IMR-90 (cell line): ENCODE data around the gene NUBP2. TPM values are rescaled to one million over a fixed set of nuclear protein-coding genes. Genes with fewer than 3 reads are reported as not detected.

Source experiments
- ATAC-seq: fragments of 200-7000 bp; cut with Tn5 transposase; 2 replicates; pipeline ENCODE4 v1.9.1; 2020; ENCODE audit warnings: low read depth, mild to moderate bottlenecking, moderate library complexity
- BruUV-seq: library from RNA; stranded (reverse); fragments of 400-500 nt; replicated peaks from 2 replicates; lab custom pipeline; 2021; lab: Mats Ljungman, UMichigan
- CTCF ChIA-PET: fragments of 300-600 bp; formaldehyde crosslinking; extraction: SDS; loops from one replicate; lab custom pipeline; 2021; ENCODE audit warnings: antibody characterized with exemption; lab: Yijun Ruan, JAX
- POLR2A ChIA-PET: fragments of 300-600 bp; sonication (Branson Sonifier 250); formaldehyde crosslinking; loops from one replicate; lab custom pipeline; 2022; ENCODE audit warnings: antibody characterized with exemption; ENCODE audit not compliant: unreplicated experiment; lab: Charles Lee
- DNase-seq: peaks from one replicate; pipeline ENCODE4 v3.0.0; 2013
- H2AFZ ChIP-seq: replicated peaks from 2 replicates; pipeline ENCODE3; 2013; ENCODE audit warnings: low read length, mild to moderate bottlenecking; ENCODE audit not compliant: poor library complexity
- H2AK5ac ChIP-seq: 2 replicates; pipeline ENCODE4 v1.6.1; 2013; ENCODE audit warnings: low read depth, low read length, inconsistent platforms
- H2AK9ac ChIP-seq: replicated peaks from 2 replicates; pipeline ENCODE3; 2013; ENCODE audit warnings: mild to moderate bottlenecking, low read depth, low read length, moderate library complexity; ENCODE audit not compliant: poor library complexity
- H2BK120ac ChIP-seq: 2 replicates; pipeline ENCODE4 v1.6.1; 2013; ENCODE audit warnings: low read depth, low read length, inconsistent platforms
- H2BK15ac ChIP-seq: 3 replicates; pipeline ENCODE4 v1.6.1; 2013; ENCODE audit warnings: low read depth, low read length, inconsistent platforms
- H2BK20ac ChIP-seq: 2 replicates; pipeline ENCODE4 v1.6.1; 2013; ENCODE audit warnings: low read depth, mild to moderate bottlenecking, inconsistent platforms, low read length, moderate library complexity
- H2BK5ac ChIP-seq: 2 replicates; pipeline ENCODE4 v1.6.1; 2013; ENCODE audit warnings: mild to moderate bottlenecking, low read depth, low read length, inconsistent platforms; ENCODE audit not compliant: poor library complexity, severe bottlenecking
- H3K14ac ChIP-seq: replicated peaks from 2 replicates; pipeline ENCODE4 v1.6.1; 2013; ENCODE audit warnings: low read depth, low read length, inconsistent platforms
- H3K18ac ChIP-seq: 2 replicates; pipeline ENCODE4 v1.6.1; 2013; ENCODE audit warnings: low read depth, low read length, control low read depth
- H3K23ac ChIP-seq: 2 replicates; pipeline ENCODE4 v1.6.1; 2013; ENCODE audit warnings: low read depth, low read length, inconsistent platforms
- H3K27ac ChIP-seq: 2 replicates; pipeline ENCODE4 v1.5.1; 2013; ENCODE audit warnings: mild to moderate bottlenecking, control low read depth, low read length; ENCODE audit not compliant: insufficient read depth
- H3K27me3 ChIP-seq: 2 replicates; pipeline ENCODE4 v1.6.1; 2013; ENCODE audit warnings: low read length; ENCODE audit not compliant: control insufficient read depth, insufficient read depth
- H3K36me3 ChIP-seq: 2 replicates; pipeline ENCODE4 v1.6.1; 2013; ENCODE audit warnings: low read length, mixed read lengths; ENCODE audit not compliant: control insufficient read depth, insufficient read depth
- H3K4ac ChIP-seq: 2 replicates; pipeline ENCODE4 v1.6.1; 2013; ENCODE audit warnings: low read depth, low read length, inconsistent platforms
- H3K4me1 ChIP-seq: 2 replicates; pipeline ENCODE4 v1.6.1; 2013; ENCODE audit warnings: low read length, mixed read lengths; ENCODE audit not compliant: control insufficient read depth, insufficient read depth
- H3K4me2 ChIP-seq: 2 replicates; pipeline ENCODE4 v1.6.1; 2013; ENCODE audit warnings: low read depth, mild to moderate bottlenecking, control low read depth, low read length, moderate library complexity
- H3K4me3 ChIP-seq: 2 replicates; pipeline ENCODE4 v1.5.1; 2013; ENCODE audit warnings: low read depth, mild to moderate bottlenecking, control low read depth, low read length, moderate library complexity; ENCODE audit not compliant: insufficient read depth
- H3K56ac ChIP-seq: 2 replicates; pipeline ENCODE4 v1.6.1; 2013; ENCODE audit warnings: low read length, inconsistent platforms; ENCODE audit not compliant: insufficient read depth; ENCODE audit errors: extremely low read depth
- H3K79me1 ChIP-seq, 2 experiments: 2 replicates each; pipeline ENCODE4 v1.6.1; 2013; ENCODE audit warnings: low read length in 2 of 2, inconsistent platforms in 1 of 2, low read depth in 1 of 2
- H3K9ac ChIP-seq: 2 replicates; pipeline ENCODE4 v1.6.1; 2013; ENCODE audit warnings: low read depth, low read length, control low read depth
- H3K9me1 ChIP-seq: 2 replicates; pipeline ENCODE4 v1.6.1; 2013; ENCODE audit warnings: low read length, inconsistent platforms; ENCODE audit not compliant: insufficient read depth
- H3K9me3 ChIP-seq: 2 replicates; pipeline ENCODE4 v1.6.1; 2013; ENCODE audit warnings: low read length; ENCODE audit not compliant: control insufficient read depth, insufficient read depth
- H4K20me1 ChIP-seq: 2 replicates; pipeline ENCODE4 v1.6.1; 2013; ENCODE audit warnings: low read length, inconsistent platforms; ENCODE audit not compliant: insufficient read depth
- H4K5ac ChIP-seq: 2 replicates; pipeline ENCODE4 v1.6.1; 2013; ENCODE audit warnings: mild to moderate bottlenecking, low read depth, low read length, control low read depth
- H4K8ac ChIP-seq, 2 experiments: 2 replicates each; pipeline ENCODE4 v1.6.1; 2013; ENCODE audit warnings: low read depth in 2 of 2, low read length in 2 of 2, control low read depth in 1 of 2, inconsistent platforms in 1 of 2
- H4K91ac ChIP-seq: 2 replicates; pipeline ENCODE4 v1.6.1; 2013; ENCODE audit warnings: low read depth, low read length, inconsistent platforms; ENCODE audit not compliant: insufficient read depth
- CHD1 ChIP-seq: IDR thresholded peaks from 2 replicates; pipeline ENCODE4 v1.6.1; 2012; ENCODE audit warnings: low read depth, low read length, improper control_type of control experiment
- ELK1 ChIP-seq: fragments of 150-350 bp; IDR thresholded peaks from 2 replicates; pipeline ENCODE4 v1.6.1; 2016; ENCODE audit warnings: low read depth, mild to moderate bottlenecking, low read length, moderate library complexity, borderline replicate concordance
- FOS ChIP-seq: fragments of 150-350 bp; IDR thresholded peaks from 2 replicates; pipeline ENCODE4 v1.6.1; 2016; ENCODE audit warnings: low read depth, low read length
- MAFK ChIP-seq: IDR thresholded peaks from 2 replicates; pipeline ENCODE4 v1.6.1; 2012; ENCODE audit warnings: low read depth, low read length, improper control_type of control experiment
- MXI1 ChIP-seq: IDR thresholded peaks from 2 replicates; pipeline ENCODE4 v1.6.1; 2012; ENCODE audit warnings: low read depth, mild to moderate bottlenecking, low read length, moderate library complexity, borderline replicate concordance
- NFE2L2 ChIP-seq: fragments of 150-350 bp; IDR thresholded peaks from 2 replicates; pipeline ENCODE4 v1.6.1; 2016; ENCODE audit warnings: low read depth, mild to moderate bottlenecking, low read length
- POLR2A ChIP-seq: IDR thresholded peaks from 2 replicates; pipeline ENCODE4 v1.6.1; 2012; ENCODE audit warnings: mild to moderate bottlenecking, low read depth, low read length
- RAD21 ChIP-seq: IDR thresholded peaks from 2 replicates; pipeline ENCODE4 v1.6.1; 2012; ENCODE audit warnings: low read length, improper control_type of control experiment
- RCOR1 ChIP-seq: IDR thresholded peaks from 2 replicates; pipeline ENCODE4 v1.6.1; 2012; ENCODE audit warnings: mild to moderate bottlenecking, low read length, improper control_type of control experiment; ENCODE audit not compliant: insufficient replicate concordance
- RFX5 ChIP-seq: IDR thresholded peaks from 2 replicates; pipeline ENCODE4 v1.8.0; 2012; ENCODE audit warnings: low read depth, mild to moderate bottlenecking, low read length, moderate library complexity
- SMC3 ChIP-seq: fragments of 150-350 bp; IDR thresholded peaks from 2 replicates; pipeline ENCODE4 v1.6.1; 2016; ENCODE audit warnings: low read depth, mild to moderate bottlenecking, antibody characterized with exemption, low read length, moderate library complexity
- WGBS, 2 experiments: methylation state at CpG; one replicate each; pipeline versions ENCODE4 v1.1.5 to v1.1.7; 2013; ENCODE audit warnings: missing lambda C conversion rate in 2 of 2; ENCODE audit not compliant: insufficient read length in 1 of 2; ENCODE audit errors: extremely low coverage in 2 of 2; 5-methylcytosine and 5-hydroxymethylcytosine counted together
- dilution Hi-C: fragments of 300-500 bp; cut with HindIII; formaldehyde crosslinking; loops from one replicate; pipeline ENCODE4 v1.14.3; 2018; ENCODE audit warnings: low sequenced_read_pairs; ENCODE audit not compliant: unreplicated experiment
- in situ Hi-C: fragments of 300-500 bp; cut with MboI; formaldehyde crosslinking; loops from 3 replicates; pipeline ENCODE4 v1.14.3; 2019; ENCODE audit warnings: low sequenced_read_pairs, inconsistent platforms, mixed read lengths
- intact Hi-C: fragments of 100-400 bp; cut with micrococcal nuclease; formaldehyde crosslinking; loops from 2 replicates; pipeline ENCODE4 v1.10.0; 2022
- polyA plus RNA-seq, 3 experiments: library from polyadenylated mRNA; depleted of rRNA; stranded (reverse); fragments of >200 nt; gene quantifications; 2 replicates each; pipeline ENCODE4 v1.2.3, GENCODE V29; 2012; ENCODE audit warnings: low replicate concordance in 1 of 3
- total RNA-seq: library from RNA; depleted of rRNA; stranded (reverse); fragments of >200 nt; gene quantifications from 2 replicates; pipeline ENCODE4 v1.2.3, GENCODE V29; 2012
- TF ChIP-seq, protein P1 (sequence below): fragments of 150-350 bp; IDR thresholded peaks from 2 replicates; pipeline ENCODE4 v1.6.1; 2017; ENCODE audit warnings: mild to moderate bottlenecking, antibody characterized with exemption, low read length, low read depth

The NUBP2 gene
- total and polyA plus RNA-seq, 2 of the 4 experiments (the other 2 are of a cell fraction): 62.6 to 131 TPM

- TF ChIP-seq SMC3: no peak
Measured at GRCh38 chr16:1763521-1764511, 18.9 kb upstream of the NUBP2 start (continued).

- no peak overlapping the region for H3K27ac ChIP-seq
- H3K9me1 ChIP-seq: no peaks in the 10 kb centered on the region
- no peak overlapping the region for H3K4me3 ChIP-seq
- H2AK9ac ChIP-seq: no peak overlapping the region
- 96% methylated on average over 12 of the region's 21 CpGs; no CpG with 5 or more reads in 1 of the 2 experiments for WGBS, 2 experiments
- CTCF ChIA-PET: interaction anchor here (1.3 kb wide), 1 partner anchor 52 kb away, joined by 4 read pairs; no protein-coding TSS in a partner anchor
- peaks cover 77% of the 10 kb centered on the region for H3K36me3 ChIP-seq
- no peak overlapping the region for H4K91ac ChIP-seq
- H3K9ac ChIP-seq: no peak overlapping the region
- H3K27me3 ChIP-seq: no peaks in the 10 kb centered on the region
- no peak overlapping the region for H4K5ac ChIP-seq
- H4K20me1 ChIP-seq: peaks cover 10% of the 10 kb centered on the region
- H3K4ac ChIP-seq: no peak overlapping the region
- no peak overlapping the region for H2BK120ac ChIP-seq
- H3K18ac ChIP-seq: no peak overlapping the region
- H3K23ac ChIP-seq: no peak overlapping the region
- H2BK20ac ChIP-seq: no peak overlapping the region
- POLR2A ChIA-PET: no interaction called here
- ATAC-seq (no peak), DNase-seq (no peak)
- no peak overlapping the region for H2AK5ac ChIP-seq
- H2BK5ac ChIP-seq: no peak overlapping the region
- H3K4me1 ChIP-seq: no peaks in the 10 kb centered on the region
- no peaks in the 10 kb centered on the region for H3K9me3 ChIP-seq
- H2AFZ ChIP-seq: no peak overlapping the region
- no peak overlapping the region for H3K56ac ChIP-seq
- no peak overlapping the region for H4K8ac ChIP-seq
- intact Hi-C loops: no loop called here
- H3K4me2 ChIP-seq: no peak overlapping the region
- TF ChIP-seq NFE2L2 (no peak), POLR2A (no peak), SMC3 (no peak), RAD21 (no peak), MXI1 (no peak), FOS (no peak), RFX5 (no peak), RCOR1 (no peak), ELK1 (no peak), MAFK (no peak), CHD1 (no peak)
- TF ChIP-seq, protein P1, sequence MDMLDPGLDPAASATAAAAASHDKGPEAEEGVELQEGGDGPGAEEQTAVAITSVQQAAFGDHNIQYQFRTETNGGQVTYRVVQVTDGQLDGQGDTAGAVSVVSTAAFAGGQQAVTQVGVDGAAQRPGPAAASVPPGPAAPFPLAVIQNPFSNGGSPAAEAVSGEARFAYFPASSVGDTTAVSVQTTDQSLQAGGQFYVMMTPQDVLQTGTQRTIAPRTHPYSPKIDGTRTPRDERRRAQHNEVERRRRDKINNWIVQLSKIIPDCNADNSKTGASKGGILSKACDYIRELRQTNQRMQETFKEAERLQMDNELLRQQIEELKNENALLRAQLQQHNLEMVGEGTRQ: no peak
- H2BK15ac ChIP-seq: no peak overlapping the region
- H3K14ac ChIP-seq: no peak overlapping the region
- in situ Hi-C loops: loop anchor here (5.0 kb wide), 1 partner anchor 53 kb away; no protein-coding TSS in a partner anchor
- 0 out of 4 replicates have a peak, but pooled peaks cover 0 to 3% of the 10 kb centered on the region in 2 experiments for H3K79me1 ChIP-seq
- dilution Hi-C loops: no loop called here
- BruUV-seq: no TSS peak
Measured at GRCh38 chr16:1764971-1765370, 17.8 kb upstream of the NUBP2 start.
